Stimulated activated CD8-positive, alpha-beta memory T cell treated with anti-CD3 and anti-CD28 coated beads, Interleukin-15, amount 100 ng/mL, for 1 hour (primary cell): Measurements from ENCODE around the gene PMEPA1.

Experiments used
- DNase-seq: peaks from one replicate; pipeline ENCODE4 v3.0.0-alpha.2; 2020; ENCODE audit warnings: low read depth

Gene PMEPA1

GRCh38 chr20:57676589-57677583, 32.9 kb downstream of the PMEPA1 start:
- DNase-seq = no peak

GRCh38 chr20:57675773-57676172, 34.0 kb downstream of the PMEPA1 start:
- DNase-seq = no peak

DNA sequence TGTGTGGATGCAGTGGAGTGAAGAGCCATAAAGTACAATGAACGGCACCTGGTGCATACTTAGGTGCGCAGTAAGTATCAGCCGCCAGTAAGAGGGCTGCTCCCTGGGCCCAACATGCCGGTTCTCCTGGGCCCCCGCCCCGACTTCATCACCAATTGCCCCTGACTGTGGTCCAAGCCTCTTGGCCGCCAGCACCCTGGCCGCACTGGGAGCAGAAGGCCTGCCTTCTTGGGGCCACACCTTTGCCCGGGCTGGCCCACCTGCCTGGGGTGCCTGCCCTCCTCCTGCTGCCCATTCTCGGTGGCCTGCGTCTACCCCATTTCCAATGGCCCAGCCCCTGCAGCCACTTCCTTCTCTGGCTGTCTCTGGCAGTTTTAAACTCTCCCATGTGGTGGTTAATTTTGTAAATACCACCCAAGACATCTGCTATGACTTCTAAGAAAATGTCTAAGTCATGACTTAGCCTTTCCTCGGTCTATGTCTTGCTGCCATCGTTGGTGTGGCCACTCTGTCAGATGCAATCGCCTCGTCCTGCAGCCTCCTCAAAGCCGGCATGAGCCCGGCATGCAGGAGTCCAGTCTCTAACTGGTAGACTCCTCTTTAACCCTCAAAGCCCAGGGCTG, 36.8 kb downstream of the PMEPA1 start:
- DNase-seq = no peak

- no peak for DNase-seq
These were observed 37.7 kb downstream of the PMEPA1 start for GRCh38 chr20:57672164-57672563.

- no peak for DNase-seq
These were observed 38.2 kb downstream of the PMEPA1 start for GRCh38 chr20:57671662-57672061.

DNA sequence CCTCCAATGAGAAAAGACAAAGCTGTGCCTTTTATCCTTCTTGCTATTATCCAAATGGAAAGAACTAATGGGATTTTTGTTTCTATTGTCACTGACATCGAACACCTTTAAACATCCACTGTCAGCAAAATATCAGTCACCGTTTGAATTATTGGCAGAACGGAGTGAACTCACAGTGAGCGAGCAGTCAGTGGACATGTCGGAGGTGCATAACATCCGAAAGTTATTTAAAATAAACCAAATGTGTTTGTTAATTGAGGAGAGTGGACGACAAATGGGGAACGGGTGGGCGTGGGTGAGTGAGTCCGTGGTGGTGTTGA, 38.8 kb downstream of the PMEPA1 start:
- DNase-seq = no peak

DNA sequence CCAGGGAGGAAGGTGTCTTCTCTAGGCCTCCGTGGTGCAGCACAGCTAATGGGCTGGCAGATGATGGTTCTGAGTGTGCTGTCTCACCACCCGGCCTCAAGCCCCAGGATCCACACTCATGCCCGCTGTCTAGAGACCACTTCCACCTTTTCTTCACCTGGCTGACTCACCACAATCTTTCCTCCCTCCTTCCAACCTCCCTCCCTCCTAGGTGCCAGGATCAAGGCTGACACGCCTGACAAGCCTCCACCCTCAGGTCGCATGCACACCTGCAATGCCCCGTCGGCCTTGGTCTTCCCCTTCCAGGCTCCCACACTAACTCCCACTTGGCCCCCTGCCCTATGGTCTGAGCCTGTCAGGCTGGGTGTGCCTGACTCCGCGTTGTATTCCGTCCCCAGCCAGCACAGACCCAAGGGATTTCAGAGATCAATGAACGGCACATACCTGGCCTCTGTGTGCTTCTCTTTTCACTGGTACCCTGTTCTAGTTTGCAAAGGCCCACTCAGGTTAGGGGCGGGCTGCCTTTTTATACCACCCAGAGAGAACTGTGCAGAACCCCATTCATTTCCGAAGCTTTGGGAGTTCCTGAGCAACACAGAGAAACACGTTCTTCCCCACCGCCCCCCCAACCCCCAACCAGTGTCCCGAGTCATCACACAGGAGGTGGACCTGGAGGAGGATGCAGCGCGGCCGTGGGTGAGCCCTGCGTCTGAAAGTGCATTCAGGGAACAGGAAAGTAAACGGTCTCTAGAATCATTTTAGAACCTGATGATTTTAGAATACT, 39.3 kb downstream of the PMEPA1 start:
- no peak for DNase-seq

DNA sequence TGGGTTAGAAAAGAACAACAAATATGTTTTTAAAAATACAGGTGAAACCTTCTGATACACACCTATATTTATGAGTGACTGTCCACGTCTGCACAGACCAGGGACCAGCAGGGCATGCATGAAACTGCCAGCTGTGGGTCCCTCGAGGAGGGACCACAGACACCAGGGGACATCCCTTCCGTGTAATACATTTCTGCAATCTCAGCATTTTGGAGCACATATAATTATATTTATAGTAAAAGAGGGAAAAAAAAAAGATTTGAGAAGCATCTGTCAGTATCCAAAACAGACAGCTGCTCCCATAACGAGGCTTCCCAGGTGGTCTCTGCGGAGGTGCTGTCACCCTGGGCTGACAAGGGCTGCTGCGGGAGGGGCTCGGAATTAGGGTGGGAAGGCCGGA, 40.2 kb downstream of the PMEPA1 start:
- DNase-seq = no peak

- no peak for DNase-seq
These were observed 41.7 kb downstream of the PMEPA1 start for GRCh38 chr20:57667924-57668782.

GRCh38 chr20:57667388-57667787, 42.4 kb downstream of the PMEPA1 start:
- DNase-seq = no peak

GRCh38 chr20:57666834-57667157, 43.0 kb downstream of the PMEPA1 start:
- no peak for DNase-seq

- DNase-seq = no peak
These were observed 43.5 kb downstream of the PMEPA1 start for GRCh38 chr20:57666106-57666833.

- no peak for DNase-seq
These were observed 44.2 kb downstream of the PMEPA1 start for GRCh38 chr20:57665589-57665971.

- DNase-seq = no peak
These were observed 44.8 kb downstream of the PMEPA1 start for GRCh38 chr20:57664924-57665588.

- DNase-seq = no peak
These were observed 45.3 kb downstream of the PMEPA1 start for GRCh38 chr20:57664476-57664875.

DNA sequence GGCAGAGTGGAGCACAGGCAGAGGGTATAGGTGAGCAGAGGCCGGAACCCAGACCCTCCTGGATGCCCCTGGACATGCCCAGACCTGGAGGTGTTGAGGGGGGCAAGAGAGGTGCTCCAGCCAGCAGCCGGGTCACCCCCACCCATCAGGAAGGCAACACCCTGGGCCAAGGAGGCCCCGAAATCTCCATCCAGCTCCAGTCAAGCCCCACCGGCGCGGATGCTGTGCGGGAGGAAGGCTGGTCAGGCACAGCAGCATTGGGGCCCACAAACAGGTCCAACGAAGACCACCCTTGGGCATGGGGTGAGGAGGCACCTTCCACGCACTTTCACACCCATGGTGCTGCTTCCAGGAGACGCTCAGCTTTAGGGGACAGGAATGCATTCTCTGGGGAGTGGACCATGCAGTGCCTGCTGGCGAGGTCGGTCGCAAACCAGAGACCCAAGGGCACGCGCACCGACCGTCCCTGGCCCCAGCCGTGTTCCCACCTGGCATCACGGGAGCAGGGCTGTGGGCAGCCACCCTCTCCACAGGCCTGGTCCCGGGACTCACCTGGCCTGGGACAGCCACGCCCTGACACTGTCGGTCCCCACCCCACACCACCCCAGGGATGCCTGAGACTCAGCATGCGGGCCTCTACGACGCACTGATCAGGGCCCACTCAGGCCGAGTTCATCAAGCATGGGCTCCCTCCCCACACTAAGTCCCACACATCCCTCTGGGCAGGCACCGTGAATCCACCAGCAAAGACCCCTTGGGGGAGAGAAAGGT, 45.9 kb downstream of the PMEPA1 start:
- no peak for DNase-seq

- no peak for DNase-seq
These were observed 46.6 kb downstream of the PMEPA1 start for GRCh38 chr20:57663241-57663640.

- no peak for DNase-seq
These were observed 47.2 kb downstream of the PMEPA1 start for GRCh38 chr20:57662456-57663240.
